Endothelial cell of umbilical vein (primary cell): ENCODE measurements around the gene FBP2. TPM values are rescaled to one million over a fixed set of nuclear protein-coding genes. Genes with fewer than 3 reads are reported as not detected.

Experiments used
- BruUV-seq: library from RNA; stranded (reverse); fragments of 400-500 nt; replicated peaks from 2 replicates; lab custom pipeline; 2021; lab: Mats Ljungman, UMichigan
- CTCF ChIA-PET: fragments of 300-600, 350-600 bp; sonication (Branson Sonifier 250); formaldehyde crosslinking; loops from one replicate; lab custom pipeline; 2021; ENCODE audit warnings: antibody characterized with exemption, inconsistent platforms; lab: Charles Lee
- POLR2A ChIA-PET: fragments of 300-600, 350-600 bp; sonication (Branson Sonifier 250); formaldehyde crosslinking; loops from one replicate; lab custom pipeline; 2021; ENCODE audit warnings: antibody characterized with exemption, inconsistent platforms; lab: Charles Lee
- DNase-seq: peaks from one replicate; pipeline ENCODE4 v3.0.0-alpha.2; 2011; ENCODE audit warnings: low read depth, low spot score
- FAIRE-seq: peaks from 2 replicates; lab custom pipeline; 2011; peaks lifted over from hg19 to GRCh38; lab: Jason Lieb, UNC
- H2AFZ ChIP-seq: 2 replicates; pipeline ENCODE4 v1.6.0; 2012; ENCODE audit warnings: low read depth, low read length, control low read depth, inconsistent platforms
- H3K27ac ChIP-seq: 2 replicates; pipeline ENCODE4 v1.5.1; 2011; ENCODE audit warnings: low read depth, mild to moderate bottlenecking, control low read depth, low read length, moderate library complexity; ENCODE audit not compliant: insufficient read depth
- H3K27me3 ChIP-seq, 2 experiments: 2 replicates each; pipeline versions ENCODE4 v1.6.0 to v1.6.1; 2011; ENCODE audit warnings: low read length in 2 of 2, mixed read lengths in 1 of 2; ENCODE audit not compliant: control insufficient read depth in 2 of 2, insufficient read depth in 2 of 2
- H3K36me3 ChIP-seq, 2 experiments: 2 replicates in 1 of 2; 3 replicates in 1 of 2; pipeline ENCODE4 v1.5.1; 2011; ENCODE audit warnings: low read length in 2 of 2, mild to moderate bottlenecking in 1 of 2, moderate library complexity in 1 of 2; ENCODE audit not compliant: control insufficient read depth in 2 of 2, insufficient read depth in 2 of 2; ENCODE audit errors: extremely low read depth in 1 of 2
- H3K4me1 ChIP-seq: 3 replicates; pipeline ENCODE4 v1.5.1; 2011; ENCODE audit warnings: mild to moderate bottlenecking, low read length; ENCODE audit not compliant: control insufficient read depth, insufficient read depth; ENCODE audit errors: extremely low read depth
- H3K4me2 ChIP-seq: 2 replicates; pipeline ENCODE4 v1.6.1; 2011; ENCODE audit warnings: low read length, control low read depth, mixed read lengths; ENCODE audit not compliant: insufficient read depth
- H3K4me3 ChIP-seq, 3 experiments: fragments of 200-600 bp in 1 of 3; sonication (generic), shearing (Covaris generic) in 1 of 3; replicated peaks in 1 of 3; 2 replicates each; pipeline ENCODE4 v1.5.1; 2011 to 2016; ENCODE audit warnings: control low read depth in 3 of 3, low read length in 3 of 3, mild to moderate bottlenecking in 2 of 3, inconsistent platforms in 1 of 3, low read depth in 1 of 3, moderate library complexity in 1 of 3; ENCODE audit not compliant: insufficient read depth in 1 of 3
- H3K79me2 ChIP-seq: 2 replicates; pipeline ENCODE4 v1.6.0; 2012; ENCODE audit warnings: low read length, inconsistent platforms; ENCODE audit not compliant: control insufficient read depth, insufficient read depth
- H3K9ac ChIP-seq: replicated peaks from 2 replicates; pipeline ENCODE3; 2011; ENCODE audit warnings: low read length, control low read depth; ENCODE audit not compliant: insufficient read depth; ENCODE audit errors: extremely low read depth
- H3K9me1 ChIP-seq: replicated peaks from 3 replicates; pipeline ENCODE4 v1.6.0; 2011; ENCODE audit warnings: mild to moderate bottlenecking, low read length; ENCODE audit not compliant: control insufficient read depth, insufficient read depth; ENCODE audit errors: extremely low read depth
- H3K9me3 ChIP-seq: replicated peaks from 2 replicates; pipeline ENCODE4 v1.5.1; 2012; ENCODE audit warnings: low read length, inconsistent platforms; ENCODE audit not compliant: control insufficient read depth, insufficient read depth
- H4K20me1 ChIP-seq: replicated peaks from 2 replicates; pipeline ENCODE3; 2011; ENCODE audit warnings: mild to moderate bottlenecking, low read length; ENCODE audit not compliant: control insufficient read depth, insufficient read depth; ENCODE audit errors: extremely low read depth
- EZH2 ChIP-seq: IDR thresholded peaks from 2 replicates; pipeline ENCODE4 v1.6.1; 2012; ENCODE audit warnings: borderline replicate concordance, low read depth, mild to moderate bottlenecking, moderate library complexity, low read length, inconsistent platforms; ENCODE audit not compliant: severe bottlenecking
- FOS ChIP-seq: IDR thresholded peaks from 2 replicates; pipeline ENCODE4 v1.6.1; 2011; ENCODE audit warnings: mild to moderate bottlenecking, low read length, moderate library complexity, borderline replicate concordance; ENCODE audit not compliant: insufficient read depth
- GATA2 ChIP-seq: IDR thresholded peaks from 2 replicates; pipeline ENCODE4 v1.7.0; 2011; ENCODE audit warnings: low read depth, mild to moderate bottlenecking, moderate library complexity, mixed read lengths, low read length; ENCODE audit not compliant: insufficient read length, insufficient read depth
- JUN ChIP-seq: IDR thresholded peaks from 2 replicates; pipeline ENCODE4 v1.6.1; 2011; ENCODE audit warnings: borderline replicate concordance, low read depth; ENCODE audit not compliant: insufficient read length, insufficient read depth
- MAX ChIP-seq: IDR thresholded peaks from 2 replicates; pipeline ENCODE4 v1.6.1; 2011; ENCODE audit not compliant: insufficient read depth, insufficient read length
- MYC ChIP-seq: IDR thresholded peaks from one replicate; pipeline ENCODE4 v1.6.1; 2011; ENCODE audit warnings: mild to moderate bottlenecking, low read depth, low read length
- POLR2AphosphoS5 ChIP-seq: IDR thresholded peaks from 2 replicates; pipeline ENCODE4 v1.6.1; 2012; ENCODE audit warnings: low read depth, mild to moderate bottlenecking, control low read depth, low read length, moderate library complexity; ENCODE audit not compliant: insufficient read depth
- dilution Hi-C: fragments of 300-500 bp; cut with MboI; formaldehyde crosslinking; loops from one replicate; pipeline ENCODE4 v1.15.0; 2019; ENCODE audit warnings: low sequenced_read_pairs; ENCODE audit not compliant: extremely low pct_ligation_motif_present
- intact Hi-C: fragments of 100-400 bp; cut with micrococcal nuclease; formaldehyde crosslinking; loops from one replicate; pipeline ENCODE4 v1.10.0; 2022
- polyA plus RNA-seq, 4 experiments: library from polyadenylated mRNA; depleted of rRNA in 3 of 4; stranded (reverse) in 3 of 4; unstranded in 1 of 4; fragments of >200 nt; gene quantifications; 2 replicates each; pipeline versions ENCODE4 v1.2.1 to v1.2.3, GENCODE V29; 2011 to 2012; ENCODE audit warnings: missing spikeins in 1 of 4
- total RNA-seq: library from RNA; stranded (reverse); gene quantifications from 2 replicates; pipeline ENCODE4 v1.2.3, GENCODE V29; 2021

Gene FBP2
- total and polyA plus RNA-seq, 2 donors (not counting 3 experiments of a cell fraction or from before 2014, with no cell fraction given): not detected

GRCh38 chr9:94560237-94560636 is 33.4 kb downstream of the FBP2 start:
- no peaks in the 10 kb centered on the region for H4K20me1 ChIP-seq
- no TSS peak for BruUV-seq
- TF ChIP-seq POLR2AphosphoS5 (no peak), MAX (no peak), JUN (peak; percentile 7), EZH2 (no peak), GATA2 (no peak)
- ChIA-PET POLR2A (no interaction called here), CTCF (no interaction called here)
- H3K9ac ChIP-seq: no peak overlapping the region
- DNase-seq: no peak
- H2AFZ ChIP-seq: no peak overlapping the region
- H3K9me3 ChIP-seq: no peaks in the 10 kb centered on the region
- no peak overlapping the region for H3K4me3 ChIP-seq
- no peak overlapping the region for H3K4me2 ChIP-seq
- H3K27ac ChIP-seq: no peak overlapping the region
- dilution Hi-C loops (no loop called here), intact Hi-C loops (no loop called here)
- H3K36me3 ChIP-seq: no peaks in the 10 kb centered on the region
- H3K4me1 ChIP-seq: no peaks in the 10 kb centered on the region
- FAIRE-seq: no peak
- no peaks in the 10 kb centered on the region for H3K9me1 ChIP-seq
- H3K27me3 ChIP-seq: no peaks in the 10 kb centered on the region
- no peaks in the 10 kb centered on the region for H3K79me2 ChIP-seq

- BruUV-seq: no TSS peak
- ChIA-PET POLR2A (no interaction called here), CTCF (no interaction called here)
- Histone ChIP-seq H3K27me3 (no peaks in the 10 kb centered on the region), H3K79me2 (no peaks in the 10 kb centered on the region), H3K9me3 (no peaks in the 10 kb centered on the region), H3K4me1 (no peaks in the 10 kb centered on the region), H3K4me2 (no peak overlapping the region), H2AFZ (no peak overlapping the region), H3K4me3 (no peak overlapping the region), H3K27ac (no peak overlapping the region), H4K20me1 (no peaks in the 10 kb centered on the region), H3K9ac (no peak overlapping the region), H3K9me1 (no peaks in the 10 kb centered on the region), H3K36me3 (no peaks in the 10 kb centered on the region)
- no peak for FAIRE-seq
- dilution Hi-C loops: no loop called here
- intact Hi-C loops: no loop called here
- TF ChIP-seq GATA2 (no peak), FOS (no peak), EZH2 (no peak), MYC (no peak)
- no peak for DNase-seq
Observed at GRCh38 chr9:94557376-94557775, 36.2 kb downstream of the FBP2 start.
